ENCODE results near the gene CNTNAP2.

Gene CNTNAP2

GRCh38 chr7:148159331-148159730, 2042.7 kb downstream of the CNTNAP2 start:
- no peak for DNase-seq (ENCODE audit: low read depth in 2 of 2, low spot score in 1 of 2)

- no peak for DNase-seq (ENCODE audit: low read depth in 2 of 2, low spot score in 1 of 2)
Observed at GRCh38 chr7:148161776-148162175, 2045.2 kb downstream of the CNTNAP2 start.

GRCh38 chr7:148162808-148163207, 2046.2 kb downstream of the CNTNAP2 start:
- no peak for DNase-seq (ENCODE audit: low read depth in 2 of 2, low spot score in 1 of 2)

GRCh38 chr7:148163246-148163645, 2046.6 kb downstream of the CNTNAP2 start:
- DNase-seq (ENCODE audit: low read depth in 2 of 2, low spot score in 1 of 2): no peak

- no peak for DNase-seq (ENCODE audit: low read depth in 2 of 2, low spot score in 1 of 2)
Observed at GRCh38 chr7:148172920-148173319, 2056.3 kb downstream of the CNTNAP2 start.

- DNase-seq (ENCODE audit: low read depth in 2 of 2, low spot score in 1 of 2): no peak
Observed at GRCh38 chr7:148173369-148173768, 2056.8 kb downstream of the CNTNAP2 start.

GRCh38 chr7:148174376-148174775, 2057.8 kb downstream of the CNTNAP2 start:
- no peak for DNase-seq (ENCODE audit: low read depth in 2 of 2, low spot score in 1 of 2)

GRCh38 chr7:148175512-148175911, 2058.9 kb downstream of the CNTNAP2 start:
- no peak for DNase-seq (ENCODE audit: low read depth in 2 of 2, low spot score in 1 of 2)

GRCh38 chr7:148177972-148178371, 2061.4 kb downstream of the CNTNAP2 start:
- no peak for DNase-seq (ENCODE audit: low read depth in 2 of 2, low spot score in 1 of 2)

- DNase-seq (ENCODE audit: low read depth in 2 of 2, low spot score in 1 of 2): no peak
Observed at GRCh38 chr7:148180075-148180474, 2063.5 kb downstream of the CNTNAP2 start.

- no peak for DNase-seq (ENCODE audit: low read depth in 2 of 2, low spot score in 1 of 2)
Observed at GRCh38 chr7:148182264-148182663, 2065.7 kb downstream of the CNTNAP2 start.

- no peak for DNase-seq (ENCODE audit: low read depth in 2 of 2, low spot score in 1 of 2)
Observed at GRCh38 chr7:148185041-148185440, 2068.4 kb downstream of the CNTNAP2 start.

GRCh38 chr7:148187471-148187870, 2070.9 kb downstream of the CNTNAP2 start:
- no peak for DNase-seq (ENCODE audit: low read depth in 2 of 2, low spot score in 1 of 2)

GRCh38 chr7:148191391-148192065, 2074.9 kb downstream of the CNTNAP2 start:
- no peak for DNase-seq (ENCODE audit: low read depth in 2 of 2, low spot score in 1 of 2)

- DNase-seq (ENCODE audit: low read depth in 2 of 2, low spot score in 1 of 2): no peak
Observed at GRCh38 chr7:148192491-148192890, 2075.9 kb downstream of the CNTNAP2 start.

GRCh38 chr7:148201992-148202391, 2085.4 kb downstream of the CNTNAP2 start:
- DNase-seq (ENCODE audit: low read depth in 2 of 2, low spot score in 1 of 2): no peak

GRCh38 chr7:148204639-148205304, 2088.2 kb downstream of the CNTNAP2 start:
- DNase-seq (ENCODE audit: low read depth in 2 of 2, low spot score in 1 of 2): no peak

GRCh38 chr7:148209643-148210190, 2093.1 kb downstream of the CNTNAP2 start:
- no peak for DNase-seq (ENCODE audit: low read depth in 2 of 2, low spot score in 1 of 2)

GRCh38 chr7:148210804-148211325, 2094.3 kb downstream of the CNTNAP2 start:
- no peak for DNase-seq (ENCODE audit: low read depth in 2 of 2, low spot score in 1 of 2)

GRCh38 chr7:148211740-148212151, 2095.1 kb downstream of the CNTNAP2 start:
- DNase-seq (ENCODE audit: low read depth in 2 of 2, low spot score in 1 of 2): no peak

GRCh38 chr7:148212731-148213130, 2096.1 kb downstream of the CNTNAP2 start:
- DNase-seq (ENCODE audit: low read depth in 2 of 2, low spot score in 1 of 2): no peak

- no peak for DNase-seq (ENCODE audit: low read depth in 2 of 2, low spot score in 1 of 2)
Observed at GRCh38 chr7:148214101-148214500, 2097.5 kb downstream of the CNTNAP2 start.

Data from stimulated activated CD8-positive, alpha-beta memory T cell treated with anti-CD3 and anti-CD28 coated beads, Interleukin-4, amount 100 ng/mL, for 4 hours (primary cell).